Common myeloid progenitor, CD34-positive (primary cell): Measurements from ENCODE around the gene NUP58.

Experiments used
- CTCF ChIA-PET: fragments of 350-600 bp; sonication (Branson Sonifier 250); formaldehyde crosslinking; loops from one replicate; lab custom pipeline; 2021; ENCODE audit warnings: antibody characterized with exemption; lab: Charles Lee
- POLR2A ChIA-PET: fragments of 350-600 bp; sonication (Branson Sonifier 250); formaldehyde crosslinking; loops from one replicate; lab custom pipeline; 2021; ENCODE audit warnings: antibody characterized with exemption; lab: Charles Lee
- DNase-seq, 3 donors: peaks; one replicate each; pipeline versions ENCODE4 v3.0.0 to v3.0.0-alpha.2; 2013
- H3K27ac ChIP-seq, 2 experiments: 1 replicate in 1 of 2; 2 replicates in 1 of 2; pipeline ENCODE4 v1.7.0; 2013; ENCODE audit warnings: inconsistent platforms in 2 of 2, low read length in 2 of 2, mild to moderate bottlenecking in 2 of 2, low read depth in 1 of 2, moderate library complexity in 1 of 2; ENCODE audit not compliant: severe bottlenecking in 2 of 2, insufficient read depth in 1 of 2, poor library complexity in 1 of 2
- H3K27me3 ChIP-seq, 5 experiments: replicated peaks in 2 of 5; 1 replicate in 3 of 5; 2 replicates in 2 of 5; pipeline versions ENCODE4 v1.6.1 to v1.7.0; 2013; ENCODE audit warnings: low read length in 4 of 5, mild to moderate bottlenecking in 2 of 5, moderate library complexity in 2 of 5, inconsistent platforms in 1 of 5; ENCODE audit not compliant: insufficient read depth in 5 of 5, control insufficient read depth in 4 of 5
- H3K36me3 ChIP-seq, 4 experiments: 1 replicate in 2 of 4; 2 replicates in 2 of 4; pipeline versions ENCODE4 v1.6.1 to v1.7.0; 2013; ENCODE audit warnings: low read length in 3 of 4, control low read depth in 1 of 4, mild to moderate bottlenecking in 1 of 4; ENCODE audit not compliant: control insufficient read depth in 4 of 4, insufficient read depth in 4 of 4
- H3K4me1 ChIP-seq, 4 experiments: 1 replicate in 3 of 4; 2 replicates in 1 of 4; pipeline versions ENCODE4 v1.6.1 to v1.7.1; 2013; ENCODE audit warnings: low read length in 3 of 4, mild to moderate bottlenecking in 3 of 4, control low read depth in 1 of 4, inconsistent platforms in 1 of 4, moderate library complexity in 1 of 4; ENCODE audit not compliant: control insufficient read depth in 4 of 4, insufficient read depth in 4 of 4; ENCODE audit errors: control extremely low read depth in 1 of 4
- H3K4me3 ChIP-seq, 7 experiments: 1 replicate in 4 of 7; 2 replicates in 3 of 7; pipeline versions ENCODE4 v1.5.1 to v1.7.0; 2013; ENCODE audit warnings: mild to moderate bottlenecking in 7 of 7, low read length in 6 of 7, moderate library complexity in 6 of 7, inconsistent platforms in 2 of 7, low read depth in 2 of 7, control low read depth in 1 of 7; ENCODE audit not compliant: insufficient read depth in 4 of 7, control insufficient read depth in 1 of 7; ENCODE audit errors: extremely low read depth in 1 of 7
- H3K9me3 ChIP-seq, 5 experiments: 1 replicate in 4 of 5; 2 replicates in 1 of 5; pipeline versions ENCODE4 v1.6.1 to v1.7.1; 2013; ENCODE audit warnings: low read length in 4 of 5, mild to moderate bottlenecking in 2 of 5, inconsistent platforms in 1 of 5, low read depth in 1 of 5, moderate library complexity in 1 of 5; ENCODE audit not compliant: control insufficient read depth in 4 of 5, insufficient read depth in 2 of 5; ENCODE audit errors: control extremely low read depth in 1 of 5
- WGBS: methylation state at CpG from one replicate; pipeline ENCODE4 v1.1.5; 2013; ENCODE audit not compliant: insufficient coverage; 5-methylcytosine and 5-hydroxymethylcytosine counted together

NUP58 gene

GRCh38 chr13:25379011-25379410 is 77.6 kb downstream of the NUP58 start:
- POLR2A ChIA-PET: no interaction called here
- WGBS: no CpG with 5 or more reads among the region's 1 CpG
- Histone ChIP-seq H3K4me1 (no peaks in the 10 kb centered on the region), H3K36me3 (no peaks in the 10 kb centered on the region), H3K27me3 (peaks cover 9 to 43% (median 23%) of the 10 kb centered on the region in 5 experiments), H3K9me3 (no peaks in the 10 kb centered on the region), H3K27ac (no peak overlapping the region), H3K4me3 (no peak overlapping the region)
- CTCF ChIA-PET: no interaction called here
- DNase-seq: no peak

DNA sequence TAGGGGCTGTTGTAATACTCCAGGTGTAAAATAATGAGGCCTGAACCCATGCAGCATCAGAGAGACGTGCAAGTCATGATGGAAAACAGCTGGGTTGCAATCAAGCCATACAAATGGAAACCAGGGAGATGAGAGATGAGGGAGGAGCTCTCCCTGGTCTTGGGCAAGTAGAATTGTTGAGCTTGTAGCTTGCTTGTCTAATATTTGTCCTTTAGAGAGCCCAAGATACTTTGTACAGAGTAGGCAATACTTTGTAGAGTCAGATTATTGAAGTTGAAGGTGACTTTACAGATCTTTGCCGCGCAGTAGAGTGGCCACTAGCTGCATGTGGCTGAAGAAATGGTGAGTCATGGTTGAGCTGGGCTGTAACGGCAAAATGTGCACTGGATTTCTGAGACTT is 78.7 kb downstream of the NUP58 start:
- H3K9me3 ChIP-seq: peaks cover 0 to 4% (median 0%) of the 10 kb centered on the region in 5 experiments
- POLR2A ChIA-PET: no interaction called here
- H3K4me1 ChIP-seq: no peaks in the 10 kb centered on the region
- H3K27me3 ChIP-seq: peaks cover 8 to 40% (median 17%) of the 10 kb centered on the region in 5 experiments
- no peaks in the 10 kb centered on the region for H3K36me3 ChIP-seq
- DNase-seq: peak in 2 of 3 donors; percentile 6 to 22
- CTCF ChIA-PET: no interaction called here
- H3K4me3 ChIP-seq: no peak overlapping the region
- peak overlapping the region in 1 of 2 experiments; percentile 22 for H3K27ac ChIP-seq
- 95% methylated on average over 3 of the region's 4 CpGs for WGBS

DNA sequence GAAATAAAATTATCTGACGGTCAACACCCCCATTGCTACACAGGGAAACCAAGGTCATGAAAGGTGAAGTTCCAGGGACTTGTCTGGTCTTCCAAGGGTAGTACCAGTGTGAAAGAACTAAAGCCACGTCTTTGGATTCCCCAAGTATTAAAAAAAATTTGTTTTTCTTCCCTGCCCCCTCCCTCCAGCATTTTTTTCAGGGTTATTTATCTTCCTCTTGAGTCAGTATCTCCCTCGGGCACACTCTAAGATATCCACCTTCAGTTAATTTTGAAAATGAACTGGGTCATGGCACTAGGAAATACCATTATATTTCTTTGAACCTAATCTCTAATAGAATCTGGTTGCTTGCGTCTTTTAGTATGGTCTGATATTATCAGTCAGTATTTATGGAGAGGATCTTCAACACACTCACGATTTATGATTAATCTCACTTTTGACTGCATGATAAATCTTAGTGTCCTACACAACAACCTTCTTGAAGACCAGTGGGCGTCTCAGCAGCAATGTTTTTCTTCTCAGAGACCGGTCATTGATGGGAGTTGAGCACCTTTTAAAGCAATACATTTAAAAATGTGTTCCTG is 79.4 kb downstream of the NUP58 start:
- Histone ChIP-seq H3K27me3 (peaks cover 8 to 35% (median 16%) of the 10 kb centered on the region in 5 experiments), H3K4me3 (no peak overlapping the region), H3K27ac (no peak overlapping the region), H3K36me3 (no peaks in the 10 kb centered on the region), H3K9me3 (peaks cover 0 to 5% (median 0%) of the 10 kb centered on the region in 5 experiments), H3K4me1 (no peaks in the 10 kb centered on the region)
- ChIA-PET POLR2A (no interaction called here), CTCF (no interaction called here)
- WGBS: 73% methylated on average over 3 of the region's 7 CpGs
- no peak for DNase-seq

DNA sequence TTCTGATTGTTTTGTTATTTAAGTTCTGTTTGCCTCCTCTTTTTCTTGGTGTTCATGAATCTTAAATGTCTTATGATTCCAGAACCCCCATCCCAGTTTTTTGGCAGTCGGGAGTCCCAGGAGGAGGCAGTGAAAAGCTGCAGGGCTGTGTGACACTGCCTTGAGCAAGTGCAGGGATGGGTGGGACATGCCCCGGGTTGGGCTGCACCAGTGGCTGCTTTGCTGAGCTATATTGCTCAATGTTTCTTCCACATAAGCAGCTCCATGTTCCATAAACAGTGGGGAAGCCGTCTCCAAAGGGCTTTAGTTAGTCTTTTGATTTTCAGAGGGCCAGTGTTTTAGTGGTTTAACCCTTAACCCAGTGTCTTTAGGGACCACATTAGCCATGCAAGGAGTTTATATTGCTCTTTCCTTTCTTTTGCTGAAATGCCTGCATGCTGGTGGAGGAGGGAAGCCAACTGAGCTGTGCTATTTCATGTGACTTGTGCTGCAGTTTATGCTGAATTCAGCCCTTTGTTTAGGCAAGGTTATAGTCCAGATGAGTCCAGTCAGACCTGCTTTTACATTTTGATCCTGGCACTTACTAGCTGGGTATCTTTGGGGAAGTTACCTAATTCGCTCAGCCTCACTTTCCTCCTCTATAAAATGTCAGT is 83.5 kb downstream of the NUP58 start:
- CTCF ChIA-PET: interaction anchor here (1.4 kb wide), 1 partner anchor 10 kb away, joined by 6 read pairs; no protein-coding TSS in a partner anchor

DNA sequence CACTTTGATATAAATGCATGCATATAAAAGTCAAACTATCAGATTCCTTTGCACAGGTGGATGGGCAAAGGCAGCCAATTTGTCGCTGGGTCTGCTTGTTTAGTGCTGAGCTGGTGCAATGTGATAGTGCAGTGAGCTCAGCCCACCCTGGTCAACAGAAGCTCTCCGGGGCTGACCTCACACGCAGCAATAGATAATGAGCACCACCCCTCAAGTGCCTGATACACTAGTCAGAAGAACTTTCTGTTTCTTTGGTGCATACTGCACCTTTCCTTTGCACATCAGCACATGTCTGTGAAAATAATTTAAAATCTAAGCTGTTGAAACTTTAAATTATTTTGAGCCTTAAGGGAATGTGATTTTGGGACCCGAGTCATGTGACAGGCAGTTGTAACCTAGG is 90.5 kb downstream of the NUP58 start:
- H3K4me1 ChIP-seq: no peaks in the 10 kb centered on the region
- peaks cover 0 to 7% (median 2%) of the 10 kb centered on the region in 5 experiments for H3K27me3 ChIP-seq
- ChIA-PET POLR2A (no interaction called here), CTCF (interaction anchor here (1.4 kb wide), 1 partner anchor 18 kb away, joined by 3 read pairs; no protein-coding TSS in a partner anchor)
- H3K9me3 ChIP-seq: peaks cover 0 to 5% (median 4%) of the 10 kb centered on the region in 5 experiments
- WGBS: 95% methylated on average over 3 of the region's 4 CpGs
- H3K27ac ChIP-seq: no peak overlapping the region
- no peaks in the 10 kb centered on the region for H3K36me3 ChIP-seq
- no peak for DNase-seq
- no peak overlapping the region for H3K4me3 ChIP-seq

More for the DNA sequence above, 83.5 kb downstream of the NUP58 start:
- Histone ChIP-seq H3K27ac (no peak overlapping the region), H3K4me3 (no peak overlapping the region), H3K4me1 (no peaks in the 10 kb centered on the region), H3K9me3 (peaks cover 0 to 5% (median 0%) of the 10 kb centered on the region in 5 experiments), H3K36me3 (no peaks in the 10 kb centered on the region), H3K27me3 (peaks cover 6 to 26% (median 11%) of the 10 kb centered on the region in 5 experiments)
- WGBS: 68% methylated on average over 4 of the region's 4 CpGs
- DNase-seq: no peak
- POLR2A ChIA-PET: no interaction called here
